ENCODE measurements around the gene MATR3. TPM values are rescaled to one million over a fixed set of nuclear protein-coding genes. Genes with fewer than 3 reads are reported as not detected.

MATR3 gene
- total RNA-seq, 1 donor from 2014 or later: 197 TPM

- TF ChIP-seq CTCF (IDR thresholded peaks at IDR 0.05): no peak
- no peak overlapping the region for H3K4me3 ChIP-seq
- peaks cover 13% of the 10 kb centered on the region for H3K36me3 ChIP-seq
- DNase-seq: no peak
- intact Hi-C loops (cut with DNase I): no loop called here
- no peaks in the 10 kb centered on the region for H3K4me1 ChIP-seq
- H3K27ac ChIP-seq: no peak overlapping the region
- no peaks in the 10 kb centered on the region for H3K27me3 ChIP-seq
- no peaks in the 10 kb centered on the region for H3K9me3 ChIP-seq
- ATAC-seq: no peak
Observed at GRCh38 chr5:139376364-139376763, 82.8 kb downstream of the MATR3 start.

- no peak for TF ChIP-seq CTCF (IDR thresholded peaks at IDR 0.05)
- ATAC-seq (no peak), DNase-seq (peak; percentile 19)
- no peak overlapping the region for H3K27ac ChIP-seq
- intact Hi-C loops (cut with DNase I): no loop called here
- no peaks in the 10 kb centered on the region for H3K27me3 ChIP-seq
- H3K4me3 ChIP-seq: no peak overlapping the region
- H3K36me3 ChIP-seq: peaks cover 4% of the 10 kb centered on the region
- H3K9me3 ChIP-seq: no peaks in the 10 kb centered on the region
- no peaks in the 10 kb centered on the region for H3K4me1 ChIP-seq
Observed at GRCh38 chr5:139377226-139377625, 83.7 kb downstream of the MATR3 start.

- no peak for ATAC-seq
- TF ChIP-seq CTCF (IDR thresholded peaks at IDR 0.05): no peak
- intact Hi-C loops (cut with DNase I): no loop called here
Observed at GRCh38 chr5:139378101-139378825, 84.7 kb downstream of the MATR3 start.

GRCh38 chr5:139378941-139379361 lies 85.4 kb downstream of the MATR3 start:
- intact Hi-C loops (cut with DNase I): no loop called here

More at GRCh38 chr5:139378101-139378825, 84.7 kb downstream of the MATR3 start:
- Histone ChIP-seq H3K4me3 (no peak overlapping the region), H3K36me3 (no peaks in the 10 kb centered on the region), H3K27ac (no peak overlapping the region), H3K27me3 (no peaks in the 10 kb centered on the region), H3K9me3 (no peaks in the 10 kb centered on the region), H3K4me1 (no peaks in the 10 kb centered on the region)
- DNase-seq: peak; percentile 68

GRCh38 chr5:139379626-139380449 lies 86.3 kb downstream of the MATR3 start:
- Histone ChIP-seq H3K4me1 (no peaks in the 10 kb centered on the region), H3K4me3 (no peak overlapping the region), H3K9me3 (no peaks in the 10 kb centered on the region), H3K27me3 (no peaks in the 10 kb centered on the region), H3K27ac (no peak overlapping the region), H3K36me3 (no peaks in the 10 kb centered on the region)
- ATAC-seq (no peak), DNase-seq (no peak)
- intact Hi-C loops (cut with DNase I): no loop called here
- TF ChIP-seq CTCF (IDR thresholded peaks at IDR 0.05): no peak

More at GRCh38 chr5:139378941-139379361, 85.4 kb downstream of the MATR3 start:
- TF ChIP-seq CTCF (IDR thresholded peaks at IDR 0.05): no peak
- Histone ChIP-seq H3K36me3 (no peaks in the 10 kb centered on the region), H3K27me3 (no peaks in the 10 kb centered on the region), H3K27ac (no peak overlapping the region), H3K9me3 (no peaks in the 10 kb centered on the region), H3K4me3 (no peak overlapping the region), H3K4me1 (no peaks in the 10 kb centered on the region)
- DNase-seq: peak; percentile 42
- ATAC-seq: no peak

Other genes with a start within 250 kb of the MATR3 start
- 56.9 TPM for gene SIL1, start 95.4 kb upstream of the MATR3 start, total RNA-seq
- gene PAIP2, start 48.1 kb downstream of the MATR3 start, total RNA-seq: 70.0 TPM
- gene SLC23A1, start 89.6 kb downstream of the MATR3 start, total RNA-seq: not detected
- gene MZB1, start 96.2 kb downstream of the MATR3 start, total RNA-seq: 5.2 TPM
- gene PROB1, start 101.4 kb downstream of the MATR3 start, total RNA-seq: 1.9 TPM
- gene SPATA24, start 110.3 kb downstream of the MATR3 start, total RNA-seq: 4.5 TPM
- gene DNAJC18, start 145.8 kb downstream of the MATR3 start, total RNA-seq: 11.9 TPM
- gene ECSCR, start 169.0 kb downstream of the MATR3 start, total RNA-seq: 47.2 TPM
- not detected for gene SMIM33, start 177.3 kb downstream of the MATR3 start, total RNA-seq
- 102 TPM for gene STING1, start 189.0 kb downstream of the MATR3 start, total RNA-seq

Data from upper lobe of right lung (tissue), 1 donor.